Epidermal melanocyte (primary cell): ENCODE results near the gene TLR9.

Source experiments
- DNase-seq: peaks from one replicate; pipeline ENCODE4 v3.0.0; 2011; ENCODE audit warnings: low spot score; ENCODE audit not compliant: insufficient read length

TLR9 gene

GRCh38 chr3:52173101-52173500, 52.3 kb downstream of the TLR9 start:
- no peak for DNase-seq

DNA sequence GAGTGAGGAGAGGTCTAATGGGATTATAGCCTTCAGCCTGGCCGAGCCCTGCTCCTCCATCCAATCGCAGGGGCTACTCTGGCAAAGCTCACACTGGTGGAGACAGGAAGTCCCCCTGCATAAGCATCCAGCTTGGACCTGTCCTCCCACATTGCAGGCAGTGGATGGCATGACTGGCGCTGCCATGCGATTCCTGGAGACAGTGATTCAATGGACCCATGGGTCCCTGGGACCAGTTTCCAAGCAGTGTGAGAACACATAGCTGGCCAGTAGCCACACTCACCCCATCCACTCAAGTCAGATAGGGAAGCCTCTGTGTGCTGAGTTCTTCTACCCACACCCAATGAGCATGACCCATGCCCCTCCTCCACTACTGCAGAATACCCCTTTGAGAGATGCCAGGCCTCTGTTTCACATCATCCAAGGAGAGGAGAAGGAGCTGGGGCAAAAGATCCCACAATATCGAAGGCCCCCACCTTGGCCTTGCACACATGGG, 53.1 kb downstream of the TLR9 start:
- DNase-seq = no peak

GRCh38 chr3:52171514-52172261, 53.8 kb downstream of the TLR9 start:
- DNase-seq = no peak
